Right ventricle myocardium inferior (tissue), 1 donor: Measurements from ENCODE around the gene IFNL3. TPM values are rescaled to one million over a fixed set of nuclear protein-coding genes. Genes with fewer than 3 reads are reported as not detected.

Experiments used
- ATAC-seq: fragments of 200-7000 bp; cut with Tn5 transposase; one replicate; pipeline ENCODE4 v1.9.1; 2020; ENCODE audit warnings: mild to moderate bottlenecking, moderate library complexity
- DNase-seq: peaks from one replicate; pipeline ENCODE4 v3.0.0; 2021; ENCODE audit errors: missing footprints
- intact Hi-C: fragments of 100-400 bp; cut with DNase I; formaldehyde crosslinking; loops from one replicate; pipeline ENCODE4 v1.11.0; 2022
- total RNA-seq: library from RNA; stranded (reverse); fragmentation: NEBNext Ultra II Directional; extraction: Animal tissue kit (Norgen Biotek cat#: 25700); gene quantifications from one replicate; pipeline ENCODE4 v1.2.1, GENCODE V29; 2021
- donor health status: DM: no; HTN: yes; CAD: no; lungs with severe emphysema.

Gene IFNL3
- total RNA-seq, 1 donor from 2014 or later: not detected

GRCh38 chr19:39197808-39198207, 47.0 kb downstream of the IFNL3 start:
- intact Hi-C loops: no loop called here
- no peak for DNase-seq
- no peak for ATAC-seq

GRCh38 chr19:39196860-39197562, 47.8 kb downstream of the IFNL3 start, which contains the start of gene NCCRP1:
Gene NCCRP1, plus strand, starts transcription at chr19:39196964. Its CDS starts 19 bp downstream, at chr19:39196983.
- ATAC-seq (no peak), DNase-seq (no peak)
- intact Hi-C loops: no loop called here

- intact Hi-C loops: no loop called here
- DNase-seq (no peak), ATAC-seq (no peak)
Measured at GRCh38 chr19:39196320-39196719, 48.5 kb downstream of the IFNL3 start.

- intact Hi-C loops: no loop called here
- ATAC-seq (no peak), DNase-seq (no peak)
Measured at GRCh38 chr19:39195755-39196154, 49.1 kb downstream of the IFNL3 start.

DNA sequence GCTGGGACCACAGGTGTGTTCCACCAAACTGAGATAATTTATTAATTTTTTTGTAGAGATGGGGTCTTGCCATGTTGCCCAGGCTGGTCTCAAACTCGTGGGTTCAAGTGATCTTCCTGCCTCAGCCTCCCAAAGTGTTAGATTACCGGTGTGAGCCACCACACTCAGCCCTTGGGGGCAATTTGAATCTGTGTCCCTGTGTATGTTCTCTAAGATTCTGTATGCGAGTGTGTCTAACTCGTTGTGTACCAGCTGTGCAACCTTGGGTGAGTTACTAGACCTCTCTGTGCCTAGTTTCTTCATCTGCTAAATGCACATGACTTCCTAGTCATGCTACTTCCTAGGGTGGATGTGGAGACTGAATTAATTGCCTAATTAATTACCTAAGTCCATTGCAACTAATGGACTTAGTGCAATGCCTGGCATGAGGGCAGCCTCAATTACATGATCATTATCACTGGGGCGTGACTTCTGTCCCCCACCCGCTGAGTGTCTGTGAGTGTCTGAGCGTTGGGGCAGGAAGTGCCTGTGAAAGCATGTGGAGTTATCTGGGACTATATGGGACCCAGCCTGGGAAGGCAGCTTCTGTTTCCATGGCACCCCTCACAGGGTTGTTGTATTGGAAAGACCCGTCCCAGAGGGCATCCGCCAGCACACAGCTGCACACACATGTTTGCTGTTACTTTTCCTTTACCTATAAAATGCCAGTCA, 49.8 kb downstream of the IFNL3 start:
- intact Hi-C loops: no loop called here
- ATAC-seq: no peak
- no peak for DNase-seq

DNA sequence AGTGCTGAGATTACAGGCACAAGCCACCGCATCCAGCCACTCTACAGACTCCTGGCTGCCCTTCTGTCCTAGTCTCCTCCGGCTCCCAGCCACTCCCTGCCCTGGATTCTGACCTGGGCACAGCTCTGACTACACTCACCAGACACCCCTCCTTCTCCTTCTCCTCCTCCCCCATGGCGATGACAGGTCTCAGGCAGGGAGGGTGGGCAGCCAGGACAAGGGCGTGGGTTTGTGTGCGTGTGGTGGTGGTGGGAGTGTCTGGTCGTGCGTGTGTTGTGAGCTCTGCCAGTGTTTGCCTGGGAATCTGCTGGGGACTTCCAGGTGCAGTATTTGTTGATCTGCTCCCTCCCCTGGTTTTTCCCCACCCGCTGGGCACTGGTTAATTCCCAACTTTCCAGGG, 51.0 kb downstream of the IFNL3 start:
- intact Hi-C loops: no loop called here
- ATAC-seq (peak; percentile 56), DNase-seq (no peak)

Other genes starting within 250 kb of the IFNL3 start
- 15.1 TPM for gene FBXO27, start 212.5 kb downstream of the IFNL3 start, total RNA-seq
- gene ACP7, start 160.6 kb downstream of the IFNL3 start, total RNA-seq: not detected
- 16.2 TPM for gene PAK4, start 119.2 kb downstream of the IFNL3 start, total RNA-seq
- gene NCCRP1, start 48.0 kb downstream of the IFNL3 start, total RNA-seq: not detected
- not detected for gene SYCN, start 40.7 kb downstream of the IFNL3 start, total RNA-seq
- not detected for gene IFNL4, start 3.9 kb upstream of the IFNL3 start, total RNA-seq
- gene IFNL2, start 23.4 kb upstream of the IFNL3 start, total RNA-seq: not detected
- not detected for gene IFNL1, start 51.4 kb upstream of the IFNL3 start, total RNA-seq
- gene LRFN1, start 75.9 kb upstream of the IFNL3 start, total RNA-seq: 0.41 TPM
- gene GMFG, start 91.0 kb upstream of the IFNL3 start, total RNA-seq: 20.2 TPM
- gene SAMD4B, start 97.4 kb upstream of the IFNL3 start, total RNA-seq: 40.6 TPM
- 34.5 TPM for gene PAF1, start 146.1 kb upstream of the IFNL3 start, total RNA-seq
- 21.8 TPM for gene MED29, start 146.4 kb upstream of the IFNL3 start, total RNA-seq
- gene ZFP36, start 161.8 kb upstream of the IFNL3 start, total RNA-seq: 48.7 TPM
- gene PLEKHG2, start 167.7 kb upstream of the IFNL3 start, total RNA-seq: 10.4 TPM
- 1,258 TPM for gene RPS16, start 190.9 kb upstream of the IFNL3 start, total RNA-seq
- 80.6 TPM for gene SUPT5H, start 200.6 kb upstream of the IFNL3 start, total RNA-seq
- 75.9 TPM for gene TIMM50, start 235.8 kb upstream of the IFNL3 start, total RNA-seq